GF-D8 (cell line): Measurements from ENCODE around the gene CPSF4L.
"Not testable (repeated sequence)": the region's sequence is repeated elsewhere in the genome, so short reads cannot be mapped to it uniquely, and the experiment has no call there.

ENCODE experiments used
- DNase-seq: peaks from one replicate; lab custom pipeline; 2025; lab: John Stamatoyannopoulos, UW

Gene CPSF4L, protein sequence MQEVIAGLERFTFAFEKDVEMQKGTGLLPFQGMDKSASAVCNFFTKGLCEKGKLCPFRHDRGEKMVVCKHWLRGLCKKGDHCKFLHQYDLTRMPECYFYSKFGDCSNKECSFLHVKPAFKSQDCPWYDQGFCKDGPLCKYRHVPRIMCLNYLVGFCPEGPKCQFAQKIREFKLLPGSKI

DNA sequence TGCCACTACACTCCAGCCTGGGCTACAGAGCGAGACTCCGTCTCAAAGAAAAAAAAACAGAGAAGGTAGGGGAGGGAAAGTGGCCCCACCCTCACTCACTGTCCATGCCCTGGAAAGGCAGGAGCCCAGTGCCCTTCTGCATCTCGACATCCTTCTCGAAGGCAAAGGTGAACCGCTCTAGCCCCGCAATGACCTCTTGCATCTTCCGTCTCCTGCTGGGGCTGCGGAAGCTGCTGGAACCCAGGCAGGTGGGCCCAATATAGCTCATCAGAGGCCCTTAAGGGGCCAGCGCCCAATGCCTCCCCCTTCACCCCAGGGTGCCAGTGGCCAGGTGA, at the start of gene CPSF4L:
CPSF4L (minus strand) TSS at position 264 of the 335 bp plus-strand sequence; CDS start at position 202, 62 bp downstream.
- DNase-seq = no peak

DNA sequence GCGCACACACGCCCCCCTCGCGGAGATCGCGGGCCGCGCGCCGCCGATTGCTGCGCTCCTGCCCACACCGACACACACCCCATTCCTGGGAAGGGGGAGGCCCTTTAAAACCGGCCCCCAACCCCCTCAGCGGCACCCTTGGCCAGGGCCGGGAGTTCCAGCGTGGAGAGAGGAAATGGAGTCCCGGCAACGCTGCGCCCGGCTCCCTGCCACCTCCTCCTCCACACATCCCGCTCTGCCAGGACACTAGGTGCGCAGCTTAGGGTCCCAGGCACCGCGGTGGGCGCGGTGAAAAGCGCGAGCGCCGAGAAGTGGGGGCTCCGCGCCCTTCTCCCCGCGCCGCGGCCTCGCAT, 49.7 kb upstream of the CPSF4L start:
- DNase-seq = no peak

DNA sequence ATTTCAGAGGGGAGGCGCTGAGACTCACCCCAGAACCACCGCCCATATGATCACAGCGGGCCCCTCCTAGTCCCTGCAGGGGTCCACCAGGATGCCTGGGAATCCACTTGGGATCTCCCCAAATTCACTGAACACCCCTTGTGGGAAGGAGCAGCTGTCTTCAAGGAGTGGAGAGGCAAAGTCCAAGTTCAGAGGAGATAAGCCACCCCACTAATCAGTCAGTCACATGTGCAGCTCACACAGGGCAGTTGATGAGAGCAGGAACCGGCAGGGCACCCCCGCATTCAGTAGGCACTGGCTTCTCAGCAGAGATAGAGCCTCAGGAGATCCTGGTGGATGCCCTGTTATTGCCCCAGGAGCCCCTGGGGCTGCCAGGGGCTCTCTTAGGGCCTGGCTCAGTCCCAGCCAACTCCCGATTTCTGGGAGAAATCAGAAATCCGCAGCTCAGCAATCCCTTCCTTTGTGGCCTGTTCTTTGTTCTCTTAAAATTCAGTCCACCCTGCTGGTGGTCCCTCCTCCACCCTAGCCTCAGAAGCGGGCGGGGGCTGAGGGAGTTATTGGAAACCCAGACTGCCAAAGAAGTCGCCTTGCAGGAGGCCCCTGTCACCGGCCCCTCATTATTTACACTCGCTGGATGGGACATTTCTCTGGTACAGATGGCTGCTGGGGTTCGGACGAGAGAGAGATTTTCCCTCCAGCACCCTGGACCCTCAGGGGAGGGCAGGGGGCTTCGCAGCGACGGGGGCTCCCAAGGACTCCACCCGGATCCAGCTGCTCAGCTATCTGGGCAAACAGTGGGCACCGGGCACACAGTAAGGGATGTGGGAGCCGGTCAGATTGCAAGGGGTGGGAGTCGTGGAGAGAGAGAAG, 48.3 kb upstream of the CPSF4L start:
- no peak for DNase-seq

DNA sequence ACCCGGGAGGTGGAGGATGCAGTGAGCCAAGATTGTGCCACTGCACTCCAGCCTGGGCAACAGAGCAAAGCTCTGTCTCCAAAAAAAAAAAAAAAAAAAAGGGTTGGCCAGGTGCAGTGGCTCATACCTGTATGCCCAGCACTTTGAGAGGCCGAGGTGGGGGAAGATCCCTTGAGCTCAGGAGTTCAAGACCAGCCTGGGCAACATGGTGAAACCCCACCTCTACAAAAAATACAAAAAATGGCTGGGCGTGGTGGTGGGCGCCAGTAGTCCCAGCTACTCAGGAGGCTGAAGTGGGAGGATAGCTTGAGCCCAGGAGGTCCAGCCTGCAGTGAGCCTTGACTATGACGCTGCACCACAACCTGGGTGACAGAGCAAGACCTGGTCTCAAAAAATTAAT, 47.3 kb upstream of the CPSF4L start:
- not testable (repeated sequence) for DNase-seq

DNA sequence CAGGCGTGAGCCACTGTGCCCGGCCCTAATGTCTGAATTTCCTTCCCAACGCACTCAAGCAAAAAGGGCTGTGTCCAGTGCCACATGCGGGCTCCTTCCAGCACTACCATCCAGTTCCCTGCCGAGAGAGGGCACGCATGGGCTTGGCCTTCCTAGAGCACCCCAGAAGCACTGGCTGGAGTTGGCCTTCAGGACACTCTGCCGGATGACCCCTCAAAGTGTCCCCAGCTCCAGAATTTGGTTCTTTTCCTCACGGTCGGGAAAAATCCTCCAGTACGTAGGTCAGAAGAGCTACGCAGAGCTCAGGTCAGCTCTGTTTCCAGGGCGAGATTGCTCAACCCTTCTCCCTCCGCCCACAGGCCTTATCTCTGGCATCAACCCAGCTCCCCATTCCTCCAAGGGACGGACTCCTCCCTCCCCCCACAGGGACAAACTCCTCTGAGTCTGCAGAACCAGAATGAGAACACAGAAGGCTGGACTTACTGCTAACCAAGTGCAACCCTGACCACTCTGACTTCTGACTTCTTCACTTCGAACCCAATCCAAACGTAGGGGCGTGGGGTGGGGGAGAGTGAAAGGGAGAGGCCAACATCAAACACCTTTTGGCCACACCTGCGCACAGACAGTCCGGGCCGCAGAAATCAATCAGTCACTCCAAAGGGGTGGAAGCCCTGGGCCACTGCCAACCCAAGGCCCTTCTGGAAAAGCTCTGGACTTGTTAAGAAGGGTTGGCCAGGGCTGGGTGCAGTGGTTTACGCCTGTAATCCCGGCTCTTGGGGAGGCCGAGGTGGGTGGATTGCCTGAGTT, 46.5 kb upstream of the CPSF4L start:
- no peak for DNase-seq

DNA sequence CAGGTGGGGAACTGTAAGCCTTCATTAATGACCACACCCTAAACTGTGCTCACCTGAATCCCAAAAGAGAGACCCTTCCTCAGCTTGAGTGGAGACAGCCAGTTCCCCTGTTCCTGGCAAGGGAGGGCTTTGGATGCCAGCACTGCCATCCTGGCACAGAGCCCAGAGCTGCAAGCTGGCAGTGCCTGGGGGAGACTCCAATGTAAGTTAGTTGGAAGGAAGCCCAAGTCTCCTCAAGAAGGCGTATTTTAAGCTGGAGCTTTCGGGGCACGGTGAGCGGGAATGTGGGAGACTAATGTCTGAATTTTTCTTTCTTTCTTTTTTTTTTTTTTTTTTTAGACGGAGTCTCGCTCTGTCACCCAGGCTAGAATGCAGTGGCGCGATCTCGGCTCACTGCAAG, 45.5 kb upstream of the CPSF4L start:
- DNase-seq = no peak

DNA sequence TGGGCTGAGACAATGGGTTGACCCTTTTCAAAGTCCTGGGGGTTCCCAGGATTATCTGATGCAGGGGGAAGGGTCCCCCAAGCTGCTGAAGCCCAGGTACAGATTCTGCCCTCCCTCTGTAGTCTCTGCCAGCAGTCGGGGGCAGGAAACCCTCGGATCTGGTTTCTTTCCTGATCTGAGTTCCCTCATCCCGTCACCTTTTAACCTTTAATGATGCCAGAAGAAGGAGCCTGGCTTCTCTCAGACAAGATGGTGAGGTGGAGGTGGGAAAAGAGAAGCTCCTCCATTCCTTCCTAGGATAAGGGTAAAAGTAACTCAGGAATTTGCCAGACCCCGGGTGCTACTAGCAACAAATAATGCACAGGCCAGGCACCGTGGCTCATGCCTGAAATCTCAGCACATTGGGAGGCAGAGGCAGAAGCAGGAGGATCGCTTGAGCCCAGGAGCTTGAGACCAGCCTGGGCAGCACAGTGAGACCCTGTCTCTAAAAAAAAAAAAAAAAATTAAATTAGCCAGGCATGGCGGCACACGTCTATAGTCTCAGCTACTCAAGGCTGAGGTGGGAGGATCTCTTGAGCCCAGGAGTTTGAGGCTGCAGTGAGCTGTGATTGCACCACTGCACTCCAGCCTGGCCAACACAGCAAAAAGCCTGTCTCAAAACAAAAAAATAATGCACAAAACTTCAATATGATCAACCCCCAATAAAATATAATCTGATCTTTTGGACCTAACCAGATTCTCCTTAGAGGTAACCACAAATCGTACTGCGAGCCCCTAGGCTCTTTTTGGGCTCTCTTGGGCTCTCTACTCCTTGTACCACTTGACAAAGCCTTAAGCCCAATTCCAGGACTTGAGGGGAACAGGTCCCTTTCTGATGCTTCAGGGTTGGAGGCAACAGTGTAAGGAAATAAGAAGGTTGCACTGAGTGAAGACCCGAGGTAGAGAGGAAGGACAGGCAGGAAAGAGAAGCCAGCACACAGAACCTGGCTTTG, 44.5 kb upstream of the CPSF4L start:
- no peak for DNase-seq

DNA sequence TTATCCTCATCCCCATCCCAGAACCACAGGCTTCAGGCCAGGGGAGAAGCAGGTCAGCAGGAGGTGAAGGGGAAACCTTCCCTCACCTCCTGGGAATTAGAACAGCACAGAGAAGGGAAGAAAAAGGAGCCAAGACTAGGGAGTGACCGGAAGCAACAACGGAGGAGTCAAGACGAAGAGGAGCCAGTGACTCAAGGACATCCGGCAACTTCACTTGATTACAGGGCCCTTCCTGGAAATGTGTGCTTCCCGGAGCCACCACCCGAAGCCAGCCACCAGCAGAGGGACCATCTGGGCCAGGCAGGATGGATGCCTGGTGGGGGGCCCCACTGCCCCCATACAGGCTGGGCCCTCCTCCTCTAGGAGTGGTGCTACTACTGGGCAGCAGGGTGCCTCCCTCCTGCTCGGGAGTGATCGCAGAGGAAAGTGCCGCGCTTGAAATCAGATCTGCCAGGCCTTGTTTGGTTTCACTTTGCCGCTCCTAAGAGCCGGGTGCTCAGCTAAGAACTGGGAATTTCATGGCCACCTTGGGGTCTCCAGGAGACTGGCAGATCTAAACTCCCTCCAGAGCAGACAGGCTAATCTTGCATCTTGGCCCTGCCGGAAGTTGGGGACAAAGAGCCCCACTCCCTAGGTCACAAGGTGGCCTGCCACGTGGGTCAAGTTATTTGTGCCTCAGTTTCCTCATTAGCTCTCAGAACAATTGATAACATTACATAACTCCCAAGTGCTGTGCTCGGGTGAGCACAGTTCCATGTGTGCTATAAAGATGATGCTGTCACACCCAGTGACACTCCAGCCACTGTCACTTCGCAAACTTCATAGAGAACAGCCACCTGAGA, 43.5 kb upstream of the CPSF4L start:
- no peak for DNase-seq

DNA sequence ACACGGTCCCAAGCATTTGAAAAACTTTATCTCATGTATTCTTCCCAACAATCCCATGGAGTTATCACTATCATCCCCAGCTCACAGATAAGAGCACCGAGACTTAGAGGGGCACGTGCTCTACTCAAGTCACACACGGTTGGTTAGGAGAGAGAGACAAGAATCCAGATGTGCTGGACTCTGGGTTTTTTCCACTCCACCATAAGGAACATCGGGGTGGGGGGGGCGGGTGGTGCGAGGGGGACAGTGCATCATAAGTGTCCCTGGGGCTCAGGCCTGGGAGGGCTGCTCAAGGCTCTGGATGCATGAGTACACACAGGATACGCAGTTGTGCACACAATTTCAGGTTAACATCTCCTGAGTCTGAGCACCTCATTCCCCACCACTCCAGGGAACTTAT, 42.8 kb upstream of the CPSF4L start:
- no peak for DNase-seq

DNA sequence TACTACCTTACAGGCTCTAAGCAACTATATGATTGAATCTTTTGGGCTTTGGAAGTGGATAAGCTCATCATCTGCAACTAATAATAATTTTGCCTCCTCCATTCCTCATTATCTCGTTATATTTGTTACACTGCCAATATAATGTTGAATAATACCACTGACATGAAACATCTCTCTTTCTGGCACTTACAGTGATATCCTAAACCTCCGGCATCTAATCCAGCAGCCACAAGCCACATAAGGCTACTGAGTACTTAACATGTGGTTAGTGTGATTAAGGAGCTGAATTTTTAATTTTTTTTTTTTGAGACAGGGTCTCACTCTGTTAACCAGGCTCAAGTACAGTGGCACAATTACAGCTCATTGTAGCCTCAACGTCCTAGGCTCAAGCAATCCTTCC, 40.5 kb upstream of the CPSF4L start:
- DNase-seq = no peak

DNA sequence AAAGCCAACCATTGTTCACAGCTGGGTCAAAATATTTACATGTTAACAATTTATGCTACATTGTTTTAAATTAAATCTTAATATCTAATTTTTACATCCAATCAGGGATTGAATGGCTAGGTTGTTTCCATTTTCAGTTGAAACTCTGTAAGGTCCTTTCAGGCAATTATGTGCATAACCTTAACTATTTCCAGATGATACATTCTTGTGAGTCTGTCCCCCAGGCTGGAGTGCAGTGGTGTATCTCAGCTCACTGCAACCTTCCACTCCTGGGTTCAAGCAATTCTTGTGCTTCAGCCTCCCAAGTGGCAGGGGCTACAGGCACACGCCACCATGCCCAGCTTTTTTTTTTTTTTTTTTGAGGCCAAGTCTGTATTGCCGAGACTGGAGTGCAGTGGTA, 39.7 kb upstream of the CPSF4L start:
- no peak for DNase-seq

DNA sequence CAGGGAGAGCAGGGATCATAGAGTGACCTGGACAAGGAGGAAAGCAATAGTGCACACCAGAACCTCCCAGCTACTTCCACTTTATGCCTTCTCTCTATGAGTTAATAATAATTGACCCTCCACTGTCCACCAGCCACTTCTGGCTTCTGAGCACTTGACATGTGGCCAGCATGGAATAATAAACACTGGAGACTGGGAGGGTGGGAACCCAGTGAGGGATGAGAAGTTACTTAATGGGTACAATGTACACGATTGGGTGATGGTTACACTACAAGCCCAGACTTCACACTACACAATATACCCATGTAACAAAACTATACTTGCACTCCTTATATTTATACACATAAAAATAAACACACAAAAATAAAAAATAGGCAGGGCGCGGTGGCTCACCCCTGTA, 38.7 kb upstream of the CPSF4L start:
- no peak for DNase-seq

DNA sequence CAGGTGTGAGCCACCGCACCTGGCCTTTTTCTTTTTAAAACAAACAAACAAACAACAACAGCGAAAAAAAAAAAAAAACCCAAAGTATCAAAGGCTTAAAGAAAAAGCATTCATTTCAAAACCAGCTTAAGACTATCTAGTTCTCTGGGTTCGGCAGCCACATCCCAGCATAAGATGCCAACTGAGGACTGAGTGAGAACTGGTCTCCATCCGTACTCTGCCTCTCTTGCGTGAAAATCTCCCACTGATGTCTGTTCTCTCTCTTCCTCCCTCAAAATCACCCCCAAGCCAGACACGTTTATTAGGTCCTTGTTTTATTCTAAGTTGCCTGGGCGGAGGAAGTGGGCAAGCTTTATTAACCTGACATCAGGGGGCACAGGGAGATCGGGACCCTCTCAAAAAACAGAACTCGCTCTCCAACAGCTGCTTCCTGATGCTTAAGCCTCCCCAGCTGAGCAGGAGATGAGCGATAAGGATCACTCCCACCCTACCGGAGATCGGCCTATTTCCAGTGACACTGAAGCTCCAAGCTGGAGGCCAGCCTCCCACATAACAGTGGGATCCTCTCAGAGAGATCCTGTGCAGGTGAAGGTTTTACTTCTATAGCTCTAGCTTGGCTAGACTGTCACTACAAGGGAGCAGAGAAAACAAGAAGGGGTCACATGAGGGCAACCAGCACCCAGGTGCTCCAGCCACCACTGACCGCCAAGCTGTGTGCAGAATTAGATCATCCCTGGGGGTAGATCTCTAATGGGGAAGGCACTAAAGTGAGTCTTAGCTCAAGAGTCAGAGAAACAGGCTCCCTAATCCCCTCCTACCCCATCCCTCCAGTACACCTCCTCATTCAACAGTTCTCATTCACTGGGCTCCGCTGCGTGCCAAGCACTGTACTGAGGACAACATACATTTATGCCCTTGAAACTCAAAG, 36.5 kb upstream of the CPSF4L start:
- DNase-seq = no peak

DNA sequence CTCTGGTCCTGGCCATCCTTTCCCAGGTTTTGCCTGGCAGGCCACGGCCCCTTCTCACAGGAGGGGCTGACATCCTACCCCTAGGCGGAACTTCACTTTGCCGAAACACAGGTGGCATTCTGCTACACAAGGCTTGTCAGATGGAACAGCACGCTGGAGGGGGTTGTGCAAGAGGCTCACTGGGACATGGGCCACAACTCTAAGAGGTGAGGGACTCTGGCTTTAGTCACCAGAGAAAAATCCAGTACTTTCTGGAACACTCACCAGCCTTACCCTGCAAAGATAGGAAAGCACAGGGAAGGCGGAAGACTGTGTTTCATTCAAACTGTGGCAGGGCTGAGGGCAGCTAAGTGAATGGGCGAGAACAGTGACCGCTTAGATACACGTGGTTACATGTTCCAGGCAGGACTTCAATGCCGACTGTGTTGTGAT, 31.8 kb upstream of the CPSF4L start:
- DNase-seq = no peak

DNA sequence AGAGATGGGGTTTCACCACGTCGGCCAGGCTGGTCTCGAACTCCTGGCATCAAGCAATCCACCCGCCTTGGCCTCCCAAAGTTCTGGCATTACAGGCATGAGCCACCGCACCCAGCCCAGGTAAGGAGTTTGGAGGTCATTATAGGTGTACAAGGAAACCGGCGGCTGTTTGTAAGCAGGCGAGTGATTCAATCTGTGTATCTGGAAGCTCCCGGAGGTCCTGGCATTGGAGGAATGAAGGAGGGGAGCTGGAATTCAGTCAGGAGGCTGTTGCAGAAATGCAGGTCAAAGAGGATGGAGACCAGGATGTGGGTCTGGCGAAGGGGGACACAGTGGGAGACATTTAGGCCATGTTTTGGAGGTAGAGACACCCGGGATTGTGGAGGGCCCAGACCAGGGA, 31.4 kb upstream of the CPSF4L start:
- no peak for DNase-seq

DNA sequence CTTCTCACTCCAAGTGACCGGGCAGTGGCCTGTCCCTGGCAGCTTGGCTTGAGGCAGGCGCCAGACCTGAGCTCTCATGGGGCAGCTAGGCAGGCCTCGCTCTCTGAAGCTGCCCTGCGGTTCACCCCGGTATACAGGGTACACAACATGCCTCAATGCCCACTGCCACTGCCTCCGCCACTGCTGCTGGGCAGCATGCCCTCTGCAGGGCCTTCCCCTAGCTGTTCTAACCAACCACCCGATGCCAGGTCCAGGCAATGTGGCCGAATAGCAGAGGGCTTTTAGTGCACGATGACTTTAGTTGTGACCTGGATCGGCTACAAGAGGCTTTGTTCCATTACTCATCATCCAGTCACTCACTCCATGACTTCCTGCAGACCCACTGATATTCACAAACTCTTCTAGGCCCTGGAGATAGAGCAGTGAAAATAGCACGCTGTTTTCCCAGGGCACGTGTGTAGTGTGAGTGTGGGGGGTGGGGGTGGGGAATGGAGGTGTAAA, 30.4 kb upstream of the CPSF4L start:
- DNase-seq = no peak

DNA sequence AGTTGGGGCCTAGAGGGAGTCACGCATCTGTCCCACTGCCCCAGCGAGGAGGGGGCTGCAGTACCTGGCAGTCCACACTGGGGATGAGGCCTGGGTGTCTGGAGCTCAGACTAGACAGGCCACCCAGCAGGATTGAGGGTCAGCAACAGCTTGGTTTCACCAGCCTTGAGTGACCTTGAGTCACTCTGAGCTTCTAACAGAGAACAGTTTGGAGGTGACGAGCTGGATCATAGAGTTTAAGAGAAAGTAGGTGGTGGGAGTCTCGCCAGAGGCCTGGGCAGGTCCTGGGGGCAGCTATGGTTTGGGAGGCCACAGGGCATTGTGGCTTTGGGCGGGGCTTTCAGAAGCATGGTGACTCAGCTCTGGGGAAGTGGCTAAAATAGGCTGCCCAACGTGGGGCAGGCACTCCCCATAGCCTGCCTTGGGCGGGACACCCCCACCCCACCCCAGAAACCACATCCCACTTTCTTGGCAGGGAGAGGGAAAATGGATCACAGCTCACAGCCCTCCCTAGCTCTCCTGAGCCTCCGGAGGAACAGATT, 29.7 kb upstream of the CPSF4L start:
- no peak for DNase-seq

DNA sequence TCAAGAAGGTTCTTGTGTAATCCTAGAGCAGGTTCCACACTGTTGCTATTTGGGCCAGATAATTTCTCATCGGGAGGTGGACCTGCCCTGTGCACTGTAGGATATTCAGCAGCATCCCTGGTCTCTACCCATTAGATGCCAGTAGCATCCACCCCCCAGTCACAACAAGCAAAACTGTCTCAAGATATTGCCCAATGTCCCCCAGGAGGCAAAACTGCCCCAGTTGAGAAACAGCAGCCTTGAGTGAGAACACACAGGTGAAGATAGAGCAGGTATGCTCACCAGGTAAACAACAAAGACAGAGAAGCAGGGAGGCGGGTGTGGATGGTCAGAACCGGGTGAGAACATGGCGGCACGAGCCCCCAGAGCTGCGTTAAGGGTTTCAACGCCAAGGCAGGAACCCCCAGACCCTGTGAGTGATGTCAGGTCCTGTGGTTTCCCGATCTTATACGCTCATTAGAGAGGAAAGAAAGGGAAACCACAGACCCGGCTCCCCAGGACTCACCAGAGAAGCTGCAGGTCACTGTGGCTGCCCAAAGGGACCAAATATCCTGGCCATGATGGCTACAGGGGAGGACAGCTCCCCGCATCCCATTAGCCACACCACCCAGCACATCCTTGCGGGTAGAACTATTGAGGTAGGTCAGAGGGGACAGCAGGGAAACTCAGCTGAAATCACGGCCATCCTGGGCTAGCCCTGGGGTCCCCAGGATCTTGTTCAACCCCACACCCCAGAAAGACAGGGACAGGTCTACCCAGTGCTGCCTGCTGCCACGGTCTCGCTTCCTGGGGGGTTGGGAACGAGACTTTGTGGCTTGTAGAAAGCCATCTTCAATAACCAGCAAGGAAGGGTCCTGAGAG, 28.9 kb upstream of the CPSF4L start:
- no peak for DNase-seq
